Breast epithelium (tissue), 4 donors: ENCODE results near the gene KIR2DL4. TPM values are rescaled to one million over a fixed set of nuclear protein-coding genes. Genes with fewer than 3 reads are reported as not detected.
A peak's percentile ranks its signal among the peaks of the same experiment; 100 is the strongest.
"Not testable (repeated sequence)": the region's sequence is repeated elsewhere in the genome, so short reads cannot be mapped to it uniquely, and the experiment has no call there.

Source experiments
- DNase-seq, 2 donors: peaks; one replicate each; pipeline ENCODE4 v3.0.0-alpha.2; 2019; ENCODE audit warnings: low spot score in 2 of 2
- H3K27ac ChIP-seq, 2 donors: fragments of 200-600 bp; sonication (generic) in 1 of 2; one replicate each; pipeline ENCODE4 v1.5.1; 2016 to 2019; ENCODE audit warnings: mild to moderate bottlenecking in 1 of 2
- H3K27me3 ChIP-seq, 2 donors: fragments of 200-600 bp; sonication (generic) in 1 of 2; one replicate each; pipeline versions ENCODE4 v1.5.1 to v1.6.0; 2017 to 2019; ENCODE audit warnings: control low read depth in 1 of 2, mild to moderate bottlenecking in 1 of 2
- H3K36me3 ChIP-seq: fragments of 200-600 bp; one replicate; pipeline ENCODE4 v1.5.1; 2019
- H3K4me1 ChIP-seq, 2 donors: fragments of 200-600 bp; sonication (generic); one replicate each; pipeline ENCODE4 v1.5.1; 2016 to 2019; ENCODE audit warnings: control low read depth in 1 of 2
- H3K4me3 ChIP-seq, 3 donors: fragments of 200-600 bp; sonication (generic); 1 replicate in 2 of 3; 2 replicates in 1 of 3; pipeline ENCODE4 v1.5.1; 2016 to 2019; ENCODE audit warnings: mild to moderate bottlenecking in 3 of 3, moderate library complexity in 2 of 3
- H3K9me3 ChIP-seq, 2 donors: fragments of 200-600 bp; sonication (generic) in 1 of 2; one replicate each; pipeline ENCODE4 v1.5.1; 2016 to 2019; ENCODE audit warnings: control low read depth in 1 of 2
- CTCF ChIP-seq, 3 donors: fragments of 450-650 bp; IDR thresholded peaks; one replicate each; pipeline ENCODE4 v1.5.1; 2016 to 2017; ENCODE audit warnings: antibody characterized with exemption in 3 of 3, mild to moderate bottlenecking in 3 of 3, moderate library complexity in 3 of 3
- POLR2A ChIP-seq: fragments of 450-650 bp; IDR thresholded peaks from one replicate; pipeline ENCODE4 v1.6.1; 2016; ENCODE audit warnings: antibody characterized with exemption, mild to moderate bottlenecking, moderate library complexity
- POLR2AphosphoS5 ChIP-seq, 3 donors: sonication (generic); formaldehyde crosslinking; IDR thresholded peaks; one replicate each; pipeline ENCODE4 v1.6.1; 2017; ENCODE audit warnings: antibody characterized with exemption in 3 of 3
- intact Hi-C: fragments of 100-400 bp; cut with DNase I; formaldehyde crosslinking; loops from one replicate; pipeline ENCODE4 v1.15.1; 2023; ENCODE audit warnings: low total_unique reads
- total RNA-seq, 3 donors: library from RNA; depleted of rRNA; stranded (reverse); fragments of >200 nt; gene quantifications; one replicate each; pipeline ENCODE4 v1.1.0, GENCODE V29; 2016

Gene KIR2DL4
- total RNA-seq, 3 donors from 2014 or later, result 0.32 TPM; not detected in 2

GRCh38 chr19:54777851-54778250 lies 25.6 kb upstream of the KIR2DL4 start:
- DNase-seq, H3K27ac ChIP-seq, H3K36me3 ChIP-seq, H3K9me3 ChIP-seq, H3K27me3 ChIP-seq, H3K4me3 ChIP-seq, intact Hi-C loops, H3K4me1 ChIP-seq: not testable (repeated sequence)

GRCh38 chr19:54778896-54779295 lies 24.5 kb upstream of the KIR2DL4 start:
- H3K36me3 ChIP-seq, H3K4me3 ChIP-seq, H3K27ac ChIP-seq, H3K9me3 ChIP-seq, DNase-seq, H3K27me3 ChIP-seq, intact Hi-C loops, H3K4me1 ChIP-seq: not testable (repeated sequence)

GRCh38 chr19:54782916-54783315 lies 20.5 kb upstream of the KIR2DL4 start:
- H3K36me3 ChIP-seq, H3K27ac ChIP-seq, H3K4me3 ChIP-seq, DNase-seq, H3K27me3 ChIP-seq, intact Hi-C loops, H3K4me1 ChIP-seq, H3K9me3 ChIP-seq: not testable (repeated sequence)

- intact Hi-C loops, H3K27ac ChIP-seq, H3K9me3 ChIP-seq, H3K4me3 ChIP-seq, DNase-seq, H3K4me1 ChIP-seq, H3K27me3 ChIP-seq, H3K36me3 ChIP-seq: not testable (repeated sequence)
These were observed 17.2 kb upstream of the KIR2DL4 start for GRCh38 chr19:54786091-54786723.

- intact Hi-C loops, result not testable (repeated sequence)
These were observed 15.3 kb upstream of the KIR2DL4 start for GRCh38 chr19:54788154-54788553.

GRCh38 chr19:54790711-54791110 lies 12.7 kb upstream of the KIR2DL4 start:
- DNase-seq, result no peak
- Histone ChIP-seq H3K27ac (no peak overlapping the region), H3K36me3 (no peaks in the 10 kb centered on the region), H3K9me3 (no peaks in the 10 kb centered on the region), H3K4me3 (no peak overlapping the region), H3K4me1 (no peaks in the 10 kb centered on the region), H3K27me3 (peaks cover 0 to 8% of the 10 kb centered on the region in 2 donors)
- TF ChIP-seq POLR2A, result no peak
- TF ChIP-seq POLR2AphosphoS5 (IDR thresholded peaks at IDR 0.05), result no peak
- TF ChIP-seq CTCF (IDR thresholded peaks at IDR 0.05), result no peak
- intact Hi-C loops, result no loop called here

More at GRCh38 chr19:54788154-54788553, 15.3 kb upstream of the KIR2DL4 start:
- not testable (repeated sequence) for H3K4me1 ChIP-seq, H3K27me3 ChIP-seq, H3K9me3 ChIP-seq, H3K27ac ChIP-seq, H3K36me3 ChIP-seq, H3K4me3 ChIP-seq, DNase-seq

- no peak overlapping the region for H3K4me3 ChIP-seq
- no peaks in the 10 kb centered on the region for H3K9me3 ChIP-seq
- DNase-seq, result no peak
- H3K4me1 ChIP-seq, result no peaks in the 10 kb centered on the region
- H3K36me3 ChIP-seq, result no peaks in the 10 kb centered on the region
- intact Hi-C loops, result no loop called here
- no peak overlapping the region for H3K27ac ChIP-seq
- no peak for TF ChIP-seq POLR2A
- no peak for TF ChIP-seq CTCF (IDR thresholded peaks at IDR 0.05)
- TF ChIP-seq POLR2AphosphoS5 (IDR thresholded peaks at IDR 0.05), result no peak
- peaks cover 0 to 15% of the 10 kb centered on the region in 2 donors for H3K27me3 ChIP-seq
These were observed 11.9 kb upstream of the KIR2DL4 start for GRCh38 chr19:54791476-54791875.

GRCh38 chr19:54792814-54793213 lies 10.6 kb upstream of the KIR2DL4 start:
- peak overlapping the region; percentile 23 to 46 (median 24) for H3K4me3 ChIP-seq
- no peak overlapping the region for H3K27ac ChIP-seq
- no peaks in the 10 kb centered on the region for H3K4me1 ChIP-seq
- intact Hi-C loops, result no loop called here
- DNase-seq, result no peak
- no peaks in the 10 kb centered on the region for H3K36me3 ChIP-seq
- no peaks in the 10 kb centered on the region for H3K9me3 ChIP-seq
- TF ChIP-seq CTCF (IDR thresholded peaks at IDR 0.05) (no peak), POLR2A (no peak), POLR2AphosphoS5 (IDR thresholded peaks at IDR 0.05) (no peak)
- peaks cover 0 to 14% of the 10 kb centered on the region in 2 donors for H3K27me3 ChIP-seq
